VCaP (cell line): Measurements from ENCODE around the gene VOPP1.

Experiments
- H3K27ac ChIP-seq: fragments of 450-650 bp; 2 replicates; pipeline ENCODE4 v1.5.1; 2017
- CTCF ChIP-seq: fragments of 450-650 bp; conservative IDR thresholded peaks from 2 replicates; pipeline ENCODE4 v1.5.1; 2017; ENCODE audit warnings: mild to moderate bottlenecking, moderate library complexity

Gene VOPP1

GRCh38 chr7:55573234-55573900 lies 1.1 kb upstream of the VOPP1 start:
- peak overlapping the region; percentile 84 for H3K27ac ChIP-seq

GRCh38 chr7:55571511-55572377 lies 558 bp downstream of the VOPP1 start:
- TF ChIP-seq CTCF = no peak
- peak overlapping the region; percentile 84 for H3K27ac ChIP-seq

More at GRCh38 chr7:55573234-55573900, 1.1 kb upstream of the VOPP1 start:
- TF ChIP-seq CTCF = no peak

DNA sequence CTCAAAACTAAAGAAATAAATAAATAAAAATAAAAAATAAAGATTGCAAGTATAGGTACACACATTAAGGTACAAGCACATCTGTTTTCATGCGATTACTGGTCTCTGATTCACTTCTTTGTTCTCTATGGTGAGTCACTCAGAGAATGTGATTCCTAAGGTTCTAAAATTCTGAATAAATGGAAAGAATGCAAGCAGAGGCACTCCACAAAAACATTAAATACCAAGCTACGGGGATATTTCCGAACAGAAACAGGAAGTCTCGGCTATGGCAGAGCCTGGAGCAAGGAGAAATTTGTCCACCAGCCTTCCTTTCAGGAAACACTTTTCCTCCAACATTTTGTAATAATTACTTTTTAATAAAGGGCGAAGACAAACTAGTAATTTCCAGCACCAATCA lies 1.4 kb downstream of the VOPP1 start:
- no peak for TF ChIP-seq CTCF
- H3K27ac ChIP-seq = peak overlapping the region; percentile 84

DNA sequence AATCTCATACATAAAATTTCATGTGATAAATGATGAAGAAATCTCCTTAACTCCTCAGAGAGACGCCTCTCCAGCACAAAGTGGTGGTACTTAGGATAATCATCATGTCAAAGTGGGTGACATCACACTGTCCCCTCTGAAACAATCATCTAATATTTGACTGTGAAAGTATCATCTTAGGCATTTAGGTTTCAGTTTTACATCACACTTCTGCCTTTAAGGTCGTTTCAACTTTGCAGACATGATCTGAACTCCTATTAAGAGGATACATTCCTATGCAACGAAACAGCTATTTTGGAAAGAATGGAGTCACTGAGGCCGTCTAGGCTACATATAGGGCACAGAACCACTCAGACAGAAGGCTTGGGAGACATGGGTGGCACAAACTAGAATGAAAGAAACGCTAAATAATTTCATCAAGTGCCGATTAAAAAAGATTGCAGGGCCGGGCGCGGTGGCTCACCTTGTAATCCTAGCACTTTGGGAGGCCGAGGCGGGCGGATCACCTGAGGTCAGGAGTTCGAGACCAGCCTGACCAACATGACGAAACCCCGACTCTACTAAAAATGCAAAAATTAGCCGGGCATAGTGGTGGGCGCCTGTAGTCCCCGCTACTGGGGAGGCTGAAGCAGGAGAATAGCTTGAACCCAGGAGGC lies 2.0 kb downstream of the VOPP1 start:
- H3K27ac ChIP-seq = peak overlapping the region; percentile 84
- no peak for TF ChIP-seq CTCF

- peak overlapping the region; percentile 84 for H3K27ac ChIP-seq
- no peak for TF ChIP-seq CTCF
Observed at GRCh38 chr7:55569797-55570196, 2.5 kb downstream of the VOPP1 start.

- peak overlapping the region; percentile 84 for H3K27ac ChIP-seq
- no peak for TF ChIP-seq CTCF
Observed at GRCh38 chr7:55569269-55569663, 3.0 kb downstream of the VOPP1 start.

DNA sequence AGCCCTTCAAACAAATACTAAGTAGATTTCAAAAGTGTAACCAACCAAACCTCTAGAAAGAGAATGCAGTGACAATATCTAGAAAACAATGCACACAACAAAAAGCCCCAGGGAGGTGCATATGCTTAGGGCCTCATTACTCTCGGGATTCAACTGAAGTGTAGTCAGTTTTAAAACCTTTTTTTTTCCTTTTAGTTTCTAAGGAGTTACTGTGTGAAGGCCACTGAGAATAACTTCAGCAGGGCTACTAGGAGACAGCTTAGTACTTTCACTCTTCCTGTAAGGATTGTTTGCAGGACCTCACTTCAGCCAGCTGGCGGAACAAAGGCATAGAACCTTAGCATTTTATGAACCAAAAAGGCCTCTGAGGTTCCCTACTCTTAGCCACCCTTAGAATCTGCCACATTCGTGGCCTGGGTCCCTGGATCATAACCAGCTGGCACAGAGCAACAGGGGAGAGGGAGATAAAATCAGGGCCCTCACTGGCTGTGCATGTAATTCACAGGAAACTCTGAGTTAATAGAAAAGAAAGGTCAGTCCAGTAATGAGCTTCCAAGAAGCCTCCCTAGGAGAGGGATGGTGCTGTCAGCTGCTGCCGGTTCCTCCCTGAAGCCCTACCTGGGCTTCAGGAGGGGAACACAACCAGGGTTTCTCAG lies 3.6 kb downstream of the VOPP1 start:
- H3K27ac ChIP-seq = peak overlapping the region; percentile 84
- 0 out of 2 replicates have a peak, but pooled peaks have one; percentile 12 for TF ChIP-seq CTCF
